ENCODE data around the gene ADAM10. TPM values are rescaled to one million over a fixed set of nuclear protein-coding genes. Genes with fewer than 3 reads are reported as not detected.

Gene ADAM10
- polyA plus RNA-seq, 1 donor (not counting 4 experiments of a cell fraction or from before 2014, with no cell fraction given), result 198 TPM

GRCh38 chr15:58707397-58707796, 42.1 kb downstream of the ADAM10 start:
- DNase-seq (ENCODE audit: low read depth, low spot score) (no peak), FAIRE-seq (no peak)
- Histone ChIP-seq H3K79me2 (ENCODE audit: control insufficient read depth, insufficient read depth, low read length) (peaks cover 77% of the 10 kb centered on the region), H3K9ac (ENCODE audit: control insufficient read depth, extremely low read depth, insufficient read depth, low read length) (no peak overlapping the region), H3K27ac (ENCODE audit: control insufficient read depth, insufficient read depth, low read length) (no peak overlapping the region), H3K9me1 (ENCODE audit: control insufficient read depth, extremely low read depth, insufficient read depth, low read length) (no peaks in the 10 kb centered on the region), H3K27me3 (ENCODE audit: control insufficient read depth, extremely low read depth, insufficient read depth, low read length) (no peaks in the 10 kb centered on the region), H4K20me1 (ENCODE audit: control insufficient read depth, extremely low read depth, insufficient read depth, low read length) (no peaks in the 10 kb centered on the region), H3K4me3 (ENCODE audit: control insufficient read depth in 2 of 3, extremely low read depth in 1 of 3, insufficient read depth in 2 of 3, low read depth in 1 of 3, low read length in 3 of 3) (no peak overlapping the region), H3K36me3 (ENCODE audit: control insufficient read depth in 2 of 2, extremely low read depth in 1 of 2, insufficient read depth in 2 of 2, low read length in 2 of 2) (peaks cover 0 to 5% of the 10 kb centered on the region in 2 experiments), H3K4me2 (ENCODE audit: control insufficient read depth, extremely low read depth, insufficient read depth, low read depth, low read length) (no peak overlapping the region), H3K4me1 (ENCODE audit: control insufficient read depth, extremely low read depth, insufficient read depth, low read length) (no peaks in the 10 kb centered on the region), H2AFZ (ENCODE audit: control insufficient read depth, low read length) (no peak overlapping the region), H3K9me3 (ENCODE audit: control insufficient read depth, low read depth, low read length) (no peaks in the 10 kb centered on the region)
- TF ChIP-seq CTCF (optimal IDR thresholded peaks at IDR 0.05 in 1 of 3, IDR thresholded peaks at IDR 0.05 in 1 of 3, conservative IDR thresholded peaks at IDR 0.05 in 1 of 3; ENCODE audit: extremely low read depth in 1 of 3, insufficient read depth in 2 of 3, low read length in 3 of 3) (no peak), EZH2 (IDR thresholded peaks at IDR 0.05; ENCODE audit: low read length) (no peak)
- dilution Hi-C loops (cut with MboI; ENCODE audit: extremely low pct_ligation_motif_present, low sequenced_read_pairs), result no loop called here

- no peaks in the 10 kb centered on the region for H4K20me1 ChIP-seq (ENCODE audit: control insufficient read depth, extremely low read depth, insufficient read depth, low read length)
- dilution Hi-C loops (cut with MboI; ENCODE audit: extremely low pct_ligation_motif_present, low sequenced_read_pairs), result no loop called here
- H3K4me1 ChIP-seq (ENCODE audit: control insufficient read depth, extremely low read depth, insufficient read depth, low read length), result no peaks in the 10 kb centered on the region
- H3K4me2 ChIP-seq (ENCODE audit: control insufficient read depth, extremely low read depth, insufficient read depth, low read depth, low read length), result no peak overlapping the region
- no peaks in the 10 kb centered on the region for H3K27me3 ChIP-seq (ENCODE audit: control insufficient read depth, extremely low read depth, insufficient read depth, low read length)
- no peaks in the 10 kb centered on the region for H3K9me1 ChIP-seq (ENCODE audit: control insufficient read depth, extremely low read depth, insufficient read depth, low read length)
- DNase-seq (ENCODE audit: low read depth, low spot score) (no peak), FAIRE-seq (no peak)
- no peak overlapping the region for H3K27ac ChIP-seq (ENCODE audit: control insufficient read depth, insufficient read depth, low read length)
- H3K9me3 ChIP-seq (ENCODE audit: control insufficient read depth, low read depth, low read length), result no peaks in the 10 kb centered on the region
- H3K36me3 ChIP-seq (ENCODE audit: control insufficient read depth in 2 of 2, extremely low read depth in 1 of 2, insufficient read depth in 2 of 2, low read length in 2 of 2), result peaks cover 0 to 5% of the 10 kb centered on the region in 2 experiments
- H3K4me3 ChIP-seq (ENCODE audit: control insufficient read depth in 2 of 3, extremely low read depth in 1 of 3, insufficient read depth in 2 of 3, low read depth in 1 of 3, low read length in 3 of 3), result no peak overlapping the region
- peaks cover 79% of the 10 kb centered on the region for H3K79me2 ChIP-seq (ENCODE audit: control insufficient read depth, insufficient read depth, low read length)
- no peak overlapping the region for H2AFZ ChIP-seq (ENCODE audit: control insufficient read depth, low read length)
- no peak overlapping the region for H3K9ac ChIP-seq (ENCODE audit: control insufficient read depth, extremely low read depth, insufficient read depth, low read length)
- TF ChIP-seq EZH2 (IDR thresholded peaks at IDR 0.05; ENCODE audit: low read length) (no peak), CTCF (optimal IDR thresholded peaks at IDR 0.05 in 1 of 3, IDR thresholded peaks at IDR 0.05 in 1 of 3, conservative IDR thresholded peaks at IDR 0.05 in 1 of 3; ENCODE audit: extremely low read depth in 1 of 3, insufficient read depth in 2 of 3, low read length in 3 of 3) (no peak)
These were observed 44.4 kb downstream of the ADAM10 start for GRCh38 chr15:58705105-58705504.
